NCI-H2227 (cell line): ENCODE results near the gene SLC4A1AP.

ENCODE experiments used
- DNase-seq: peaks from one replicate; lab custom pipeline; 2025; ENCODE audit not compliant: unreplicated experiment; lab: John Stamatoyannopoulos, UW

Gene SLC4A1AP

GRCh38 chr2:27717070-27717795, 53.5 kb downstream of the SLC4A1AP start:
- peak; percentile 25 for DNase-seq

DNA sequence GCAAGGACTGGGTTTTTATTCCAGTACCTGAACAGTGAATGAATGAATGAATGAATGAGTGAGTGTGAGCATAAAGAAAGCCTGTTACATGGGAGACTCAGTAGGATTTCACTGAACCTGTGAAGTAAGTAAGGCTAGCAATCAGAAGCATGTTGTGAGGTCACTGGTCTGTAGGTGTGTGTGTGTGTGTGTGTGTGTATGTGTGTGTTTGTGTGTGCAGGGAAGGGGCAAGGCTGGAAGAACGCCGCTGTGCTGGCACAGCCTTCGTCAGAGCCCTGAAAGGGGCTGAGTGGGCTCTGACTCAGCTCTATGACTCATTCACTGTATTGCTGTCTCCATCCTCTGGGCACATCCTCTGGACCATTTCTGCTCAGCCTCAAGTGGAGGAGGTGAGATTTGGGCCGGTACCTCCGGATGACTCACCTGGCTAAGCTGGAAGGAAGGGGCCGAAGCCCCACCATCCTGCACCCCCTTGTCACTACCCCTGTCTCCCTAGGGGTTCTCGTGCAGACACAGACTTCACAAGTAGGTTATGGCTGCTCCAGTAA, 56.4 kb downstream of the SLC4A1AP start:
- peak; percentile 28 for DNase-seq

- no peak for DNase-seq
Observed at GRCh38 chr2:27721335-27721734, 57.6 kb downstream of the SLC4A1AP start.

- DNase-seq: no peak
Observed at GRCh38 chr2:27721884-27722485, 58.3 kb downstream of the SLC4A1AP start.

DNA sequence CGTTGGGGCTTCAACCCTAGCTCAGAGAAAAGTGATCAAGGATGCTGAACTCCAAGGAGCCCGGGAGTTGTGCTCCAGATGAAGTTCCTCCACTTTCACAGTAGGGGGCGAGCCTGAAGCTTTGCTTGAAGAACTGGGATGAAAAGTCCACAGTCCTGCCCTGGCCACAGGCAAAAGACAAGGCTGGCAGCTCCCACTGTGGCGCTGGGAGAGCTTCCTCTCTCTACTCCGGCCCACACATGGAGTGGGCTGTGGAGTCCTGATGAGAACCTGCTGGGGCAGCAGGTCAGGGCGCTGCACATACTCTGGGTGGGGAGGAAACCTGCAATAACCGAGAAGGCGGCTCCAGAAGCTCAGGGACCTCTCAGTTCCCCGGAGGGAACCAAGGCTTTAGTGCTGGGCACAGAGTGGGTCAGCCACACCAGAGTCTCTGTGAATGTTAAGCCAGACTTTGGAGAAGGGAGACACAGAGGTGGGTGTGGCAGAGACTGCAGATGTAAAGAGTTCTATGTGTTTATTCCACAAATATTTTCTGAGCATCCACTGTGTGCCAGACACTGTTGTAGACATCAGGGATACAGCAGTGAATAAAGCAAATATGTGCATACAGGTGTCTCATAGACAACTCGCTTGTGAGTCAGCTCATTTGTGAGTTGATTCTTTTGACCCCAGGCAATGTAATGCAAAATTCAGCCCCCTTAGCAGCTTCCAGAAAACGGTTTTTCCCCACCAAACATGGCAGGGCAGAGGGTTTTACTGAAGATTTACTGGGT, 59.9 kb downstream of the SLC4A1AP start:
- peak; percentile 79 for DNase-seq

- DNase-seq: no peak
Observed at GRCh38 chr2:27724191-27724590, 60.5 kb downstream of the SLC4A1AP start.

DNA sequence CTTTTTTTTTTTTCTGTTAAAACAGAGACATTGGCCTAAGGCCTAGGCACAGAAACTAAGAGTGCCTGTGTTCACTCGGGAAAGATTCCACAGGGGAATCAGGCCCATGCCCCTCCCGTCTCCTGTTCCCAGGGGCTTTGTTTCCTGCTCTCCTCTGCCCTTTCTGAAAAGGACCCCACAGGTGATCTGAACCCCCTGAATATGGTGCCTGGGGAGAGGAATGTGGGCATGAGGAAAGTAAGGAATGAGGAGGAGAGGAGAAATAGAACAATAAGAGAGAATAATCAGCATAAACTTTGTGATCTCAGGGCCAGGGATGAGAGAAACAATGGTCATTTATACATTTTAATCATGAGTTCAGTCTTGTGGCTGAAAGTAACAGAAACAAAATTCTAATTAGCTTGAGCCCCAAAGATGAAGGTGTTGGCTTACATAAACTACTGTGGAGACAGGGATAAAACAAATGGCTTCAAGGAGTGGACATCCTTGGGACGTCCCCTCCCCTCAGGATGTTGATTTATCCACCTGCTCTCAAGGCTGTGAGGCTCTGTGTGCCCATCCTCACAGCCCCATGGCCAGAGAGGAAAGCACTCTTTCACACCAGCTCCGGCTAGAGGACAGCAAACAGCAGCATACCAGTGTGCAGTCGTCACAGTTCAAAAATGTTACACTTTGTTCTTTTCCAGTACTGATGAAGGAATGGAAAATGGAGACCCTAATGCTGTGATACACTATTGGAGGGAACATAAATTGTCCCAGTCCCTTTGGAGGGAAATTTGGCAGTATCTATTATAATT, 61.4 kb downstream of the SLC4A1AP start:
- no peak for DNase-seq

DNA sequence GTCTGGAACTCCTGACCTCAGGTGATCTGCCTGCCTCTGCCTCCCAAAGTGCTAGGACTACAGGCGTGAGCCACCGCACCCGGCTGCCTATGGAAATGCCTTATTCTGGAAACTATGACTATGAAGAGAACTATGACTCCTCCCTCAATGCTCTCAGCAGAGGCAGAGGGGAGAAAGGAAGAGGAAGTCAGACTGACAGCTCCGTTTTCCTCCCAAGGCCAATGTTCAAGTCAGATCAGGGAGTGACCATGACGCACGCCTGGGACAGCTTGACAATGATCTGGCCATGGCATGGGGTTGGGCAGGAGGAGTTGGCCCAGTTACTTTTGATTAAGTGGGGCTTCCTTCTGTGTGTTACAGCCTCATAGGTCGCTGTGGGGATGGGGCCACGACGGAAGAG, 63.6 kb downstream of the SLC4A1AP start:
- DNase-seq: no peak

GRCh38 chr2:27728081-27728858, 64.6 kb downstream of the SLC4A1AP start:
- no peak for DNase-seq

GRCh38 chr2:27729198-27729597, 65.5 kb downstream of the SLC4A1AP start:
- no peak for DNase-seq

GRCh38 chr2:27729614-27730013, 65.9 kb downstream of the SLC4A1AP start:
- DNase-seq: no peak

GRCh38 chr2:27730261-27730662, 66.6 kb downstream of the SLC4A1AP start:
- no peak for DNase-seq

DNA sequence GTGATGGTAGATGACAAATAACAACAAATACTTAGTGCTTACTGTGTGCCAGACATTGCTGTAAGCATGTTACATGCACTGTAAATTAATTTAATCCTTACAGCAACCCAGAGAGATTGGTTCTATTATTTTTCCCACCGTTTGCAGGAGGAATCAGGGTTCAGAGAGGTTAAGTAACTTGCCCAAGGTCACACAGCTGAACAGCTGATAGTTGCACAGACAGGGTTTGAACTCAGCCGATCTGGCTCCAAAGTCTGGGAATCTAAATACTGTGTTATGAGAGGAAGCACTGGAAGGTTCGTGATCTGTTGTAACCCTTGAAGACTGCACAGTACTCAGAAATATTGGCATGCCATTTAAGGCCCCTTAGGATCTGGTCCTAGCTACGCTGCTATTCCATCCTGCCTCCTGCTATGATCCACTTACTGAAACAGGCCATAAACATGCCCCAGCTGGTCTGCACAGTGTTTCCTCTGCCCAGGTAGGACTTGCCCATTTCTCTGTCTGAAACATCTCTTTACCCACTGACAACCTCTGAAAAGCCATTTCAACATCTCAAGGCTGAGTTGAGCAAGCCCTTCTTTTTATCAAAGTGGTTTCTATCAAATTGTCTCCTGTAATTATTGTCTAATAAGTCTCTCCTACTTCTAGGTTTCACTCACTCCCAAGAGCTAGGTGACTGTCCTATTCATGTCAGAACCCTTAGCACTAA, 67.4 kb downstream of the SLC4A1AP start:
- DNase-seq: no peak

DNA sequence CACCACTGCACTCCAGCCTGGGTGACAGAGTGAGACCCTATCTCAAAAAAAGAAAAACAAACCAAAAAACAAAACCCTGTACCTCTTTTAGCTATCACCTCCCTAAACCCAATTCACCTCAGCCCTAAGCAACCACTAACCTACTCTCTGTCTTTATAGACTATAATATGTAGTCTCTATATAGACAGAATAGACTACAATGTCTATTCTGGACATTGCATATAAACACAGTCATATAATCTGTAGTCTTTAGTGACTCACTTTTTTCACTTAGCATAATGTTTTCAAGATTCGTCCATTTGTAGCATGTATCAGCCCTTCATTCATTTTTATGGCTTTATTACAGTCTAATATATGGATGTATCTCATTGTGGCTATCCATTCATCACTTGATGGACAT, 70.6 kb downstream of the SLC4A1AP start:
- DNase-seq: no peak

GRCh38 chr2:27735263-27735904, 71.7 kb downstream of the SLC4A1AP start:
- DNase-seq: no peak

GRCh38 chr2:27736031-27736889, 72.6 kb downstream of the SLC4A1AP start:
- no peak for DNase-seq

DNA sequence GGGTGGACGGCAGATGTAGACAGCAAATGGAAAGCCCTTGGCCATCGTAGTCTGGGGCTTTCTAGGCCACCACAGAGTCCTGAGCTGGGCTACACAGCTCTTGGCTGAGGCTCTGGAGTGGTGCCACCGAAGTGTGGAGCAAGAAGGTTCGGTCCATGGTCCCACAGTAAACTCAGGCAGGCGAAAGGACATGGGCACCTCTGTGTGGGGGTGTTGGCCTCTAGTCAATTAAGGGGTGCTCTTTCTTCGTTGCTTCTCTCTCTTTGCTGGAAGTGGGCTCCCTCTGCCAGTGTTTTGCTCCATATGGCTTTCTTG, 73.2 kb downstream of the SLC4A1AP start:
- DNase-seq: no peak

GRCh38 chr2:27737676-27738348, 74.1 kb downstream of the SLC4A1AP start:
- DNase-seq: peak; percentile 16
